ENCODE data around the gene UCP1. TPM values are rescaled to one million over a fixed set of nuclear protein-coding genes. Genes with fewer than 3 reads are reported as not detected.

Gene UCP1, protein sequence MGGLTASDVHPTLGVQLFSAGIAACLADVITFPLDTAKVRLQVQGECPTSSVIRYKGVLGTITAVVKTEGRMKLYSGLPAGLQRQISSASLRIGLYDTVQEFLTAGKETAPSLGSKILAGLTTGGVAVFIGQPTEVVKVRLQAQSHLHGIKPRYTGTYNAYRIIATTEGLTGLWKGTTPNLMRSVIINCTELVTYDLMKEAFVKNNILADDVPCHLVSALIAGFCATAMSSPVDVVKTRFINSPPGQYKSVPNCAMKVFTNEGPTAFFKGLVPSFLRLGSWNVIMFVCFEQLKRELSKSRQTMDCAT
- total RNA-seq = not detected in 2 replicates

GRCh38 chr4:140568507-140569306 is at the start of gene UCP1:
Gene UCP1 (minus strand): TSS chr4:140568961. CDS start chr4:140568729, 232 bp downstream.

GRCh38 chr4:140523857-140524742 is 44.7 kb downstream of the UCP1 start, which contains the start of gene ELMOD2:
Gene ELMOD2 (plus strand): TSS chr4:140524168. CDS start chr4:140525429, 1,261 bp downstream.

Other genes with a start within 250 kb of the UCP1 start
- gene SCOC, start 195.3 kb downstream of the UCP1 start, total RNA-seq = 36.4 and 42.0 TPM in 2 replicates
- gene CLGN, start 141.3 kb downstream of the UCP1 start, total RNA-seq = 0.43 and 0.47 TPM in 2 replicates
- not detected in 2 replicates for gene MGAT4D, start 70.7 kb downstream of the UCP1 start, total RNA-seq
- gene ELMOD2, start 44.8 kb downstream of the UCP1 start, total RNA-seq = 21.8 and 28.9 TPM in 2 replicates
- 18.0 and 21.7 TPM in 2 replicates for gene TBC1D9, start 187.4 kb upstream of the UCP1 start, total RNA-seq

All from pericardium fibroblast (primary cell).